HG02623 (cell line): ENCODE results near the gene AXIN1.

ENCODE experiments used
- ATAC-seq: cut with Tn5 transposase; IDR thresholded peaks from one replicate; pipeline ENCODE4 v1.9.1; 2021; ENCODE audit warnings: moderate library complexity; ENCODE audit not compliant: unreplicated experiment

The AXIN1 gene

GRCh38 chr16:307691-308312 lies 44.7 kb downstream of the AXIN1 start:
- ATAC-seq: no peak

GRCh38 chr16:306911-307370 lies 45.6 kb downstream of the AXIN1 start:
- no peak for ATAC-seq

GRCh38 chr16:305916-306626 lies 46.5 kb downstream of the AXIN1 start:
- no peak for ATAC-seq

GRCh38 chr16:303760-304505 lies 48.6 kb downstream of the AXIN1 start:
- no peak for ATAC-seq

GRCh38 chr16:301950-302349 lies 50.6 kb downstream of the AXIN1 start:
- no peak for ATAC-seq

GRCh38 chr16:301235-301634 lies 51.3 kb downstream of the AXIN1 start:
- no peak for ATAC-seq

- ATAC-seq: no peak
Observed at GRCh38 chr16:297832-298231, 54.7 kb downstream of the AXIN1 start.

- ATAC-seq: no peak
Observed at GRCh38 chr16:296806-297510, 55.6 kb downstream of the AXIN1 start.

GRCh38 chr16:296276-296675 lies 56.2 kb downstream of the AXIN1 start:
- ATAC-seq: no peak

- ATAC-seq: no peak
Observed at GRCh38 chr16:293043-293775, 59.3 kb downstream of the AXIN1 start.

GRCh38 chr16:291539-291938 lies 61.0 kb downstream of the AXIN1 start:
- no peak for ATAC-seq

- no peak for ATAC-seq
Observed at GRCh38 chr16:290681-291405, 61.7 kb downstream of the AXIN1 start.

- ATAC-seq: no peak
Observed at GRCh38 chr16:290015-290680, 62.4 kb downstream of the AXIN1 start.

GRCh38 chr16:289395-289997 lies 63.0 kb downstream of the AXIN1 start:
- no peak for ATAC-seq

GRCh38 chr16:287981-288920 lies 64.3 kb downstream of the AXIN1 start:
- no peak for ATAC-seq

GRCh38 chr16:287298-287811 lies 65.2 kb downstream of the AXIN1 start:
- ATAC-seq: no peak

GRCh38 chr16:286491-287297 lies 65.8 kb downstream of the AXIN1 start:
- ATAC-seq: no peak
